IPS-NIHi7 (cell line): ENCODE results near the gene NFKBIE.
"Not testable (repeated sequence)": the region's sequence is repeated elsewhere in the genome, so short reads cannot be mapped to it uniquely, and the experiment has no call there.

ENCODE experiments used
- DNase-seq: peaks from one replicate; pipeline ENCODE4 v3.0.0; 2012; ENCODE audit warnings: mixed read lengths; ENCODE audit errors: extremely low spot score

NFKBIE gene

GRCh38 chr6:44245912-44246662 is 19.3 kb downstream of the NFKBIE start:
- DNase-seq, result peak; percentile 90

GRCh38 chr6:44245391-44245911 is 19.9 kb downstream of the NFKBIE start:
- no peak for DNase-seq

GRCh38 chr6:44243345-44243744 is 22.0 kb downstream of the NFKBIE start:
- DNase-seq, result no peak

GRCh38 chr6:44238687-44239350 is 26.5 kb downstream of the NFKBIE start:
- DNase-seq, result no peak

GRCh38 chr6:44237813-44238433 is 27.4 kb downstream of the NFKBIE start:
- peak; percentile 80 for DNase-seq

- DNase-seq, result peak; percentile 74
These were observed 28.1 kb downstream of the NFKBIE start for GRCh38 chr6:44237021-44237812.

GRCh38 chr6:44235891-44236516 is 29.3 kb downstream of the NFKBIE start:
- DNase-seq, result no peak

- no peak for DNase-seq
These were observed 30.1 kb downstream of the NFKBIE start for GRCh38 chr6:44235269-44235668.

- peak; percentile 72 for DNase-seq
These were observed 31.0 kb downstream of the NFKBIE start for GRCh38 chr6:44234101-44235025.

- no peak for DNase-seq
These were observed 31.7 kb downstream of the NFKBIE start for GRCh38 chr6:44233567-44234100.

GRCh38 chr6:44232676-44233566 is 32.4 kb downstream of the NFKBIE start:
- DNase-seq, result no peak

- DNase-seq, result not testable (repeated sequence)
These were observed 33.9 kb downstream of the NFKBIE start for GRCh38 chr6:44231426-44231825.

- DNase-seq, result no peak
These were observed 35.2 kb downstream of the NFKBIE start for GRCh38 chr6:44230034-44230675.

GRCh38 chr6:44229376-44230033 is 35.8 kb downstream of the NFKBIE start:
- no peak for DNase-seq

- no peak for DNase-seq
These were observed 36.5 kb downstream of the NFKBIE start for GRCh38 chr6:44228836-44229235.

GRCh38 chr6:44228433-44228832 is 36.9 kb downstream of the NFKBIE start:
- DNase-seq, result no peak

GRCh38 chr6:44228031-44228430 is 37.3 kb downstream of the NFKBIE start:
- no peak for DNase-seq
